Type B pancreatic cell (in vitro differentiated cells): ENCODE results near the gene OR2A1. TPM values are rescaled to one million over a fixed set of nuclear protein-coding genes. Genes with fewer than 3 reads are reported as not detected.
"Not testable (repeated sequence)": the region's sequence is repeated elsewhere in the genome, so short reads cannot be mapped to it uniquely, and the experiment has no call there.

Experiments used
- DNase-seq: peaks from one replicate; pipeline ENCODE4 v3.0.0; 2021; ENCODE audit warnings: mixed read lengths; ENCODE audit not compliant: unreplicated experiment; ENCODE audit errors: extremely low spot score
- H3K27ac Mint-ChIP-seq: 2 replicates; pipeline ENCODE4 v1.8.0; 2021; ENCODE audit warnings: mild to moderate bottlenecking, mixed read lengths
- H3K27me3 Mint-ChIP-seq: 2 replicates; pipeline ENCODE4 v1.8.0; 2021; ENCODE audit warnings: mixed read lengths
- H3K36me3 Mint-ChIP-seq: 2 replicates; pipeline ENCODE4 v1.8.0; 2021; ENCODE audit warnings: mixed read lengths
- H3K4me1 Mint-ChIP-seq: one replicate; pipeline ENCODE4 v1.8.0; 2021; ENCODE audit warnings: mixed read lengths; ENCODE audit not compliant: unreplicated experiment
- H3K4me3 Mint-ChIP-seq: 2 replicates; pipeline ENCODE4 v1.8.0; 2021; ENCODE audit warnings: mild to moderate bottlenecking, mixed read lengths
- H3K9me3 Mint-ChIP-seq: 2 replicates; pipeline ENCODE4 v1.8.0; 2021; ENCODE audit warnings: mixed read lengths
- total RNA-seq: library from RNA; stranded (reverse); gene quantifications from 2 replicates; pipeline ENCODE4 v1.2.1, GENCODE V29; 2021; ENCODE audit warnings: low replicate concordance

OR2A1 gene
- total RNA-seq, 1 donor from 2014 or later: not detected

DNA sequence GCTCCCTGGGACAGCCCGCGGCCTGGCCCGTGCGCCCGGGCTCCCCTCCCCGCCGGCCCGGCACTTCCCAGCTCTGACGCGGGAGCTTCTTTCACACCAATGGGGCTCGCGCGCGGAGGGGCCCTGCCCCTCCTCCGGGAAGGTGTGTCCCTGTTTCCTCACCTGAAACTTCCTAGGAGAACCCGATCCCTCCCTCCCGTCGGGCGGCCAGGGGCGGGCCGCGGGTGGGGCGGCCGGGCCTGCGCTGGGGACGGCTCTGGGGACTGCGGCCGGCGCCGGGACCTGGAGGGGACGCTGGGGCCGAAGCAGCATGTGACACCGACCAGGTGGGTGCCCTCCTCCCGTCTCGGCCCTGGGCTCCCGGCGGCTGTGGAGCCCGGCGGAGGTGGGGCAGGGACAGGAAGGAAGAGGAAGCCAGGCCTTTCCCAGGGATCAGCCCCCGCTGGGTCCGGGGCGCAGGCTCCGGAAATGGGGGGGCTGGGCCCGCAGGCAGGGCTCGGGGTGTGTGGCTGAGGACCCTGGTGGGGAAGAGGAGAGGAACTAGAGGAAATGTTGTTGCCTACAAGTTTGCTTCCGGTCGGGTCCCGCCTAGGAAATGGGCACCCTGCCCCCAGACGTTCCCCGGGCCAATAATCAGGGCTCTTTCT is 43.1 kb downstream of the OR2A1 start, which contains the start of gene ARHGEF5:
ARHGEF5 (plus strand) TSS at position 227 of the 647 bp plus-strand sequence. CDS start 7,268 bp downstream, outside the sequence.
- not testable (repeated sequence) for H3K4me1 Mint-ChIP-seq, DNase-seq, H3K9me3 Mint-ChIP-seq, H3K36me3 Mint-ChIP-seq, H3K27me3 Mint-ChIP-seq
- peak within 1 kb of the TSS; percentile 93 for H3K4me3 Mint-ChIP-seq
- peak within 1 kb of the TSS; percentile 92 for H3K27ac Mint-ChIP-seq

- H3K36me3 Mint-ChIP-seq, H3K27me3 Mint-ChIP-seq, DNase-seq, H3K4me3 Mint-ChIP-seq, H3K4me1 Mint-ChIP-seq, H3K9me3 Mint-ChIP-seq, H3K27ac Mint-ChIP-seq: not testable (repeated sequence)
Observed at GRCh38 chr7:144356185-144356584, 44.0 kb downstream of the OR2A1 start.

DNA sequence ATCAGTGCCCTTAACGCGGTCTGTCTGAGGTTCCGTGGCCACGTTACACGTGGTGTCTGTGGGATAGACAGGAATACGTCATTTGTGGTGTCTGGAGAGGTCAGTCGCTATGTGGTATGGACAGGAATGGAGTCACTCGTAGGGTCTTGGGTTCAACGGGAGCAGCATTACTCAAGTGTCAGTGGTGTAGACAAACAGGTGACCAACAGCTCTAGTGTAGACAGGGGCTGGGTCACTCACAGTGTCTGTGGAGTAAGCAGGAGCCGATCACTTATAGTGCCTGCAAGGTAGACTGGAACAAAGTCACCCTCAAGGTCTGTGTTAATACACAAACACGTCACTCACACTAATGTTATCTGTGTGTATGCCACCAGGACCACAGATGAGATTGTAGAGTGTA is 44.6 kb downstream of the OR2A1 start:
- H3K4me1 Mint-ChIP-seq, H3K27ac Mint-ChIP-seq, H3K27me3 Mint-ChIP-seq, H3K9me3 Mint-ChIP-seq, H3K4me3 Mint-ChIP-seq, DNase-seq, H3K36me3 Mint-ChIP-seq: not testable (repeated sequence)

DNA sequence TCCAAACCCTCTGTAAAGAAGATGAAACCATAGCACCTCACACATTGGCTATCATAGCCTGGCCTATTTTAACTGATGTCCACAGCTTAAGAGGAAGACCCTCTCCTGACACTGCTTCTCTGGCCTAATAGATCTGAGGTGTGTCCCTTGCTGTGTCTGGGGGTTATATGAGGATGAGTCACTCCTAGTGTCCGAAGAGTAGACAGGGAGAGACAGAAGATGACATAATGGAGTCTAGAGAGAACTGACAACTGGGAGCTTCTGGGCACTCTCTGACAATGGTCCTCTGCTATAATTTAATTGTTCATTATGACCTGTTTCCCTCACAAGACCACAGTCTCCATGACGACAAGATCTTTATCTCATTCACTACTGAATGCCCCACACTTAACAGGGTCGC is 49.8 kb downstream of the OR2A1 start:
- not testable (repeated sequence) for H3K4me3 Mint-ChIP-seq, DNase-seq, H3K27ac Mint-ChIP-seq, H3K36me3 Mint-ChIP-seq, H3K27me3 Mint-ChIP-seq, H3K9me3 Mint-ChIP-seq, H3K4me1 Mint-ChIP-seq

DNA sequence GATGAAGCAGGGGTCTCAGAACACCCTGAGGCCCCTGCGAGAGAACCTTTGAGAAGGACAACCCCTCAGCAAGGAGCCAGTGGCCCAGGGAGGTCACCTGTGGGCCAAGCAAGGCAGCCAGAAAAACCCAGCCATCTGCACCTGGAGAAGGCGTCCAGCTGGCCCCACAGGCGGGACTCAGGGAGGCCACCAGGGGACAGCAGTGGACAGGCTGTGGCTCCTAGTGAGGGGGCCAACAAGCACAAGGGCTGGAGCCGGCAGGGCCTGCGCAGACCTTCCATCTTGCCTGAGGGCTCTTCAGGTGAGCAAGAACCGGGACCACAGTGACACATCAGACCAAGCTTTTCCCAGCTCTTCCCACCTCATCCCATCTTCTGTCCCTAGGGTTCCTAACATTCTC is 53.3 kb downstream of the OR2A1 start:
- not testable (repeated sequence) for H3K9me3 Mint-ChIP-seq, H3K27ac Mint-ChIP-seq, H3K27me3 Mint-ChIP-seq

GRCh38 chr7:144367250-144367649 is 55.0 kb downstream of the OR2A1 start:
- not testable (repeated sequence) for H3K4me1 Mint-ChIP-seq, H3K36me3 Mint-ChIP-seq, H3K27me3 Mint-ChIP-seq, H3K4me3 Mint-ChIP-seq, H3K27ac Mint-ChIP-seq, DNase-seq, H3K9me3 Mint-ChIP-seq

More for the DNA sequence above, 53.3 kb downstream of the OR2A1 start:
- H3K36me3 Mint-ChIP-seq, DNase-seq, H3K4me3 Mint-ChIP-seq, H3K4me1 Mint-ChIP-seq: not testable (repeated sequence)

DNA sequence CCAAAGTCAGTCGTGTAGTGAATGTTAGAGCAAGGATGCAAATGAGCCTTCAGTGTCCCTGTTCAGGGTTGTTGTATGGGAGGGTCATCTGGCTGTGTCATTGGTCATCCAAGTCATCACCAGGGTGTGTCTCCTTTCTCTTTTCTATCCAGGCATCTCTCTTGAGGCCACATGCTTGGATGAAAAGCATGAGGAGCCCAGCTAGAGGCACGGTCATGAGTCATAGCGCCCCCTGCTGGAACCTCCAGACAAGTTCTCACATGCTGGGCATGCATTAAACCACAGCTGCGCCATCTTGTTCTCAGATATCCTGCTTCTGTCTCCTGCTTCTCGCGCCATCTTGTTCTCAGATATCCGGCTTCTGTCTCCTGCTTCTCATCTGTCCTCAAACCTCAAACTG is 57.0 kb downstream of the OR2A1 start:
- not testable (repeated sequence) for H3K36me3 Mint-ChIP-seq, H3K4me1 Mint-ChIP-seq, DNase-seq, H3K9me3 Mint-ChIP-seq, H3K27ac Mint-ChIP-seq, H3K4me3 Mint-ChIP-seq, H3K27me3 Mint-ChIP-seq

Other genes starting within 250 kb of the OR2A1 start
- gene OR2A25, start 242.6 kb upstream of the OR2A1 start, total RNA-seq: not detected in 2 replicates
- not detected in 2 replicates for gene OR2A12, start 226.1 kb upstream of the OR2A1 start, total RNA-seq
- gene OR2A2, start 202.8 kb upstream of the OR2A1 start, total RNA-seq: not detected in 2 replicates
- gene OR2A14, start 189.2 kb upstream of the OR2A1 start, total RNA-seq: not detected in 2 replicates
- 2.5 and 4.7 TPM in 2 replicates for gene CTAGE4, start 129.0 kb upstream of the OR2A1 start, total RNA-seq
- gene ARHGEF35, start 116.6 kb upstream of the OR2A1 start, total RNA-seq: 8.6 and 24.2 TPM in 2 replicates
- 0.10 TPM in 1 of 2 replicates, not detected in the other for gene OR2A42, start 72.8 kb upstream of the OR2A1 start, total RNA-seq
- gene OR2A7, start 47.6 kb upstream of the OR2A1 start, total RNA-seq: 4.2 and 13.7 TPM in 2 replicates
- gene CTAGE8, start 43.1 kb upstream of the OR2A1 start, total RNA-seq: 0.99 and 6.4 TPM in 2 replicates
- gene ARHGEF5, start 43.0 kb downstream of the OR2A1 start, total RNA-seq: 17.2 and 51.2 TPM in 2 replicates
- gene NOBOX, start 91.3 kb downstream of the OR2A1 start, total RNA-seq: not detected in 2 replicates